NCI-H526 treated with DMSO at 0.1 percent for 48 hours (cell line): ENCODE measurements around the gene AIM2.
"Not testable (repeated sequence)": the region's sequence is repeated elsewhere in the genome, so short reads cannot be mapped to it uniquely, and the experiment has no call there.

Experiments used
- DNase-seq: peaks from one replicate; lab custom pipeline; 2025; lab: John Stamatoyannopoulos, UW

AIM2 gene, protein sequence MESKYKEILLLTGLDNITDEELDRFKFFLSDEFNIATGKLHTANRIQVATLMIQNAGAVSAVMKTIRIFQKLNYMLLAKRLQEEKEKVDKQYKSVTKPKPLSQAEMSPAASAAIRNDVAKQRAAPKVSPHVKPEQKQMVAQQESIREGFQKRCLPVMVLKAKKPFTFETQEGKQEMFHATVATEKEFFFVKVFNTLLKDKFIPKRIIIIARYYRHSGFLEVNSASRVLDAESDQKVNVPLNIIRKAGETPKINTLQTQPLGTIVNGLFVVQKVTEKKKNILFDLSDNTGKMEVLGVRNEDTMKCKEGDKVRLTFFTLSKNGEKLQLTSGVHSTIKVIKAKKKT

DNA sequence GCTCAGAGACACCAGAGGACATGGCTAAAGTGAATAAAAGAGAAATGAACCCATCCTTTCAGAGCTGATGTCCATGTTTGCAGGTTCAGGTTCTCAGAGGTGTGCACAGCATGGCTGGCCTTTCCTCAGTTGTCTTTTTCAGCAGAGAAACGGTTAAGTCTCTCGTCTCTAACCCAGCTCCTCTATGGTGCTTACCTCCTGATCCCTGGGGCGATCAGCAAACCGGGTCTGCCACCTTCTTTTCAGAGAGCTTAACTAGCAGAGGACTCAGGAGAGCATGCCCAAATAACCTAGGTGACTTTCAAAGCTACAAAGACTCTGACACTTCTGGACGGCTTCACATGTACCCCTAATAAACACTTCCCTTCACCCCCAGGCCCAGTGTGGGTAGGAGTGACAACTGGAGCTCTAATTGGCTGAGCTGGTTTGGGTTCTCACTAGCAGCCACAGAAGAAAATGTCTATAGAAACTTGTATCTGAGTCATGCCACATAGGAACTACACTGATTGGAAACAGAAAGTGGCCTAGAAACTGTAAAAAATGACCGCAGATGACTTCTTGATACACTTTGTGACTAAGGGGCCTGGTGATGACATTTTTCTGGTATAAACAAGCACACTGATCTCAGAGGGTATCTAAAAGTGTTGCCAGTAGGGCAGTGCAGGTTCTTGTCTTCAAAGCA lies at the start of gene AIM2:
Gene AIM2 (minus strand): TSS at position 329 of the 682 bp plus-strand sequence. CDS start 3,267 bp downstream, outside the sequence.
- DNase-seq = no peak

DNA sequence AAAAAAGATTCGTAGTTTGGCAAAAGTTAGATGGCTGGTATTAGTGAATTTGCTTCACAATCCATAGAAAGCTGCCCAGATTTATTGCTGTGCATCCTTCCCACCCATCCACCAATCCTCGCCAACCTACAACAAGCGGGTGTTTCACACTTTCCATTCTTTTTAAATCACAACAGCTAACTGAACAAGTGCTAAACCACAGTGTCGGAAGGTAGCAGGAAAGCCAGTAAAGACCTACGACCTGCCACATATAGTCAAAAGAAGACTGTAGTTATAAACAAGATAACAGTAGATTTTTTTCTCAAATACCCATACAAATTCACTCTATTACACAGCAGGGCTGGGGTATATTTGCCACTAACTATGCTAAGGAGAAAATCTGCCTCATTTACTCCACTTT lies 47.0 kb upstream of the AIM2 start:
- no peak for DNase-seq

DNA sequence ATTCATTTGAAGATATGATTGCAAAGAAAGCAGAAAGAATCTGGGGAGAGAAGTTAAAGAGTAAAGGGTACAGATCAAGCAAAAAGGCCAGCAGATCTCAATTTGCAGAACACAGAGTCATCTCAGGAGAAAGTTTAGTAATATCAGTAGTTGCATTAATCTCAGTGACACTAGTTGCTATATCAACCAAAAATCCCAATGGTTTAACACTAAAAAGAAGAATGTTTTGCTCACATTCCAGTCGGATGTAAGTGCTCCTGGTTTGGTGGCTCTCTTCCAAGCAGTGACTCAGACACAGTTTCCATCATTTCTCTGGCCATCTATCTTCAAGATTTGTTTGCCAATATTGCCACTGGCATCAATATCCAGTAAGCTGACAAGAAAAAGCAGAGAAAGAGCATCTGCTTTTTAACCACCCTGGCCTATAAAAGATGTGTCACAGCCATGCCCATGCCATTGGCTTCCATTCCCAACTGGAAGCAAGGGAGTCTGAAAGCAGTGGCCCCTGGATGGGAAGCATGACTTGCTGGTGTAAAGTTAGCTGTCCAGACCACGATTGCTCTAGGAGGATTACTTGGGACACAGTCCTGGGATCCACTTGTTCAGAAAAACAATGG lies 45.5 kb upstream of the AIM2 start:
- DNase-seq = no peak

DNA sequence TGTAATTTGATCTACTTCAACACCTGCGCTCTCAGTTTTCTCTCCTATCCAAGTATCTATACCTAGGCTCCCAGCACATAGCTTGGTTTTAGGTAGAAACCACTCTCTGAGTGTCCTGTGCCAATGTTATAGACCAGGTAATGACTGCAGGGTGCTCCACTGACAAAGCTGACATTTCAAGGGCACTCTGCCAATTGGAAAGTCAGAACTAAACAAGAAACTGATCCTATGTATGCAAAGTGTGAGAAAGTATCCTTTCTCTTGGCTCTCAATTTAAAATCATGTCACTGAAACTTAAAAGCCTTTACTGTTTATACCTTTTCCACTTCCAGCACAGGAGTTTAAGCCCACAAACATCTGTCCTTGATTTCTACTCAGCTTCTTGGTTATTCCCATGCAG lies 45.0 kb upstream of the AIM2 start:
- no peak for DNase-seq

DNA sequence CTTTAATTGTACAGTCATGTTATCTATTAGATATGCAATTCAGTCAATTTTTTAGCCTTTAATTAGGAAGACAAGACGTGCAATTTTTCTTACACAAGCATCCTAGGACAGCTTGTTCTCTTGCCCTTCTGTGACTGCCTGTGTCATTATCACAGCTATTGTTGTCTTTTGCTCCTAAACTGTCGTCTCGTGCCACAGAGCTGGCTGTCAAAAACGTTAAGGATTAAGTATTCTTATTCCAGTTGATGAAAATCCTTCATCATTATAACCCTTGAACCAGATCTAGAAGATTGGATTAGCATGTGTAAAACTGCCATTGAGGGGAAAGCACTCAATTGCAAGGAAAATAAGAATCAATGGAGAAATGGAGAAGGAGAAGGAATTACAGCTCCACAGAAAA lies 43.8 kb upstream of the AIM2 start:
- no peak for DNase-seq

DNA sequence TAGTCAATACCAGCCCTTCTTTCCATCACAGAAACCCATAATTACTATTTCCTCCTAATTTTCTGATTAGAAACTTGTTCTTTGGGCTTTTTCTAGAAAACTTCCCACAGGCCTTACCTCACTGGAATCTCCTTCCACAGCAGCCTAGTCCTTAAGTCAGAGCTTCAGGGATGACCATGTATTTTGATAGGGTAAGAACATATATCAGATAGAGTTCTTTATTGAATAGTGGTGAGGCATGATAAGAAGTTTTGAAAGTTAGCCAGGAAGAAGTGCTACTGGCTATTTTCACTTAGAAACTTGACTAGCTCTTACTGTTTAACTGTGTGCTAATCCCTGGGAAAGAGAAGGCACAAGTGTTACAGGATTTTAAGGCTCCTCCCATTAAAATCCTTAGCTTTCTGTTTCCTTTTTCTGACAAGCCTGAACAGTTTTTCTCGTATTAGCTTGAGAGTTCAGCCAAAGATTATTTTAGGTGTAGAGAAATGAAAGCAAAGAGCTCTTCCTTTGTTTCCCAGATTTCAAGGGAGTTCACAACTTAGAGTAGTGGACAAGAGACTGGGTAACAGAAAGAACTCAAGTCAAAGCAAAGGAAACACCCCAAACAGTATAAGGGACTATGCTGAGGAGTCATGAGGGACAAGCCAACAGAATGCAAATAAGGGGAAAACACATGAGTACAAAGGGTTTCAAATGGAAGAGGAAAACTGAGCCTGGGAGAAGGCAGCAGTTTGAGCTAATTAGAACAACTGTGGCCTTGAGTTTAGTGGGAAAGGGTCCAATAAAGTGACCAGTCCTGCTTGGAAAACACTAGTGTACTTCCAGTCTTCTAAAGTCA lies 37.2 kb upstream of the AIM2 start:
- DNase-seq = no peak

DNA sequence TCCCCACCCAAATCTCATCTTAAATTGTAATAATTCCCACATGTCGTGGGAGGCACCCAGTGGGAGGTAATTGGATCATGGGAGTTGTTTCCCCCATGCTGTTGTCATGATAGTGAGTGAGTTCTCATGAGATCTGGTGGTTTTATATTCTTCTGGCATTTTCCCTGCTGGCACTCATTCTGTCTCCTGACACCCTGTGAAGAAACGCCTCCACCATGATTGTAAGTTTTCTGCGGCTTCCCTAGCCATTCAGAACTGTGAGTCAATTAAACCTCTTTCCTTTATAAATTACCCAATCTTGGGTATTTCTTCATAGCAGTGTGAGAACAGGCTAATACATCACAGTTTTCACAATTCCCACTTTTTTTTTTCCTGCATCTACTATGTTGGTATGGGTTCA lies 26.5 kb upstream of the AIM2 start:
- not testable (repeated sequence) for DNase-seq

DNA sequence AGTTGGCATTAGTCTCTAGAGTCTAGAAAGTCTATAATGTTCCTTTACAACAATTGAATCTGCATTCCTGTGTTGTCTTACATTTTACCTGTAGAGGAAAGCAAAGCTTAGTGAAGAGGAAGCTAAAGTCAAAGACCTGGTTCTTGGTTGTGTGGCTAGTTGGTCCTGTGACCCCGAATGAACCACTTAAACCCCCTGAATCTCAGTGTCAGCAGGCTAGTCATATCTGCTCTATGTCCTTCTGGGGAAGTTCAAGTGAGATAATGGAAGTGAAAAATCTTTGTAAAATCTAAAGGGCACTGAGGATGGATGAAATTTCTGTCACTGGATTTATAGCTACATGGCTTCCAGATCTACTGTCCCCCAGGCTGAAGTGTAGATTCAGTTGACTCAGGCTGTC lies 24.0 kb upstream of the AIM2 start:
- no peak for DNase-seq

DNA sequence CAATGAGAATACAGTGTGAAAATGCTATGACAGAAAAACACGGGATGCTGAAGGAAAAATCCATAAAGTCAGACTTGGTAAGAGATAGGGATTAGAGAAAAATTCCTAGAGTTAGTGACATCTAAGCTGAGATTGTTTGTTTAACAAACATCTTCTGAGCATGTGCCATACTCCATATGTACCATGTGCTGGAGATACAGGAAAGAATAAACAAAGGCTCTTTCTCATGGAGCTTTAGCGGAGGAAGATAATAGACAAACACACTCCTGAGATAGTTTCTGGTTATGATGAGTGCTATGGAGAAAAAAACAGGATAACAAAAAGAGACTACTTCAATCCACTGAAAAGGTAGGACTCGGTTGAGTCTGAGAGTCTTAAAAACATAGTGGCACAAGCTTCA lies 22.0 kb upstream of the AIM2 start:
- no peak for DNase-seq

DNA sequence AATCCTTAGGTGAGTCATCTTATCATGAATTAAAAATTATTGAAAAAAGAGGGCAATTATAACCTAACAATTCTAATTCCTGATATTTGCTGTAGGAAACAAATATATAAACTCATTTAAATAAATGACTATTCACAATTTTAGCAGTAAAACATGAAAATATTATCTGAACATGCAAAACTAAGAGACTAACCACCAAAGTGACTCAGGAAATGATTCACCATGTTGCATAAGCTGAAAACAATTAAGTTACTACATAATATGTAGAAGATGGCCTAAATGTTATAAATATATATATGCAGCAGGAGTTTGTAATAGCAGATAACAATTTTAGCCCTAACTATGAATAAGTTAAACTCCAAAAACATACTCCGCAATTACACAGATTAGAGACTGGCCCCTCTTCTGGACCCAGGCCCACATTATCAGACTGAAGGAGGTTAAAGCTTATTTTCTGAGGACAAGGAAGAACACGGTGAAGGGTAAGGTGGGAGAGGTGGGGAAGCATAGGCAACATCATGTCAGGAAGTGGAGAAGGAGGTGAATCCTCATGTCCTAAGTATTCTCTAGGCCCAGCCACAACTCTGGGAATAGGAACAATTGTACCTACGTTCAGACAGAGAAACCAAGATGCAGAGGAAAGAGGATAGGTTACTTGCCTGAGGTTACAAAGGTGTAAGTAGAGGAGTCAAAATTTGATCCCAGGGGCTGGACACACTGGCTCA lies 15.6 kb upstream of the AIM2 start:
- DNase-seq = no peak

DNA sequence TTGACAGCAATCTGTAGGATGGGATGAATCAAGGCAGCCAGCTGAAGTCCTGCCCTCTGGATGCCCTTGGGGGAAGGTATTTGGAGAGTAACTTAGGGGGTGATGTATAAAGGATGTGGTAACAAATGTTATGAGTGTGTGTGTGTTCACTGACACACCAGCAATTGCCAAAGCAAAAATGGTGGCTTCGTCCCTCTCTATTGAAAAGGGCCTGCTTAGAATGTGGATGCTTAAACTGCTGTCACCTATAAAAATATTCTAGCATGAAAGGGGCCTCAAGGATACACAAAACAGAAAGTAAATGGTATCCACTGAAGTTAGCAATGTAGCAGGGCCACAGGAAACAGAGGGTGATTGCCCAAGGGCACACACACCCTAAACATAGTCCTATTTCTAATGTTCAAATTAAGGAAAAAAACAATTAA lies 15.1 kb upstream of the AIM2 start:
- DNase-seq = no peak

DNA sequence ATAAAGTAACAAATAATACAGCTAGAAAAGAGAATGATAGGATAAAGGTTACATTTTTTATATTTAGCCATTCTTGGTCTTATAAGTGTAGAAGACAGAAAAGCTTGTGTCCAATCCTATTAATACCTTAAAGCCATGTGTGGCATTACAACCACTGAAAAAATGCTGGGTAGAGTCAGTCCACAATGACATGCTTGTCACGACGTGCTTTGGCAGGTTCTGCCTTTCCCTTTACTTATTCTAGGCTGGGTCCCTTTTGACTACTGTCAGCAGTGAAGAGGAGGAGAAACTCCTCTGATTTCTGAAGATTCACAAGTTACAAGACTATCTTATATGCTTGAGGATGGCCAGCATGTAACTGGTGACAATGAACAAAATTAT lies 14.6 kb upstream of the AIM2 start:
- DNase-seq = no peak

DNA sequence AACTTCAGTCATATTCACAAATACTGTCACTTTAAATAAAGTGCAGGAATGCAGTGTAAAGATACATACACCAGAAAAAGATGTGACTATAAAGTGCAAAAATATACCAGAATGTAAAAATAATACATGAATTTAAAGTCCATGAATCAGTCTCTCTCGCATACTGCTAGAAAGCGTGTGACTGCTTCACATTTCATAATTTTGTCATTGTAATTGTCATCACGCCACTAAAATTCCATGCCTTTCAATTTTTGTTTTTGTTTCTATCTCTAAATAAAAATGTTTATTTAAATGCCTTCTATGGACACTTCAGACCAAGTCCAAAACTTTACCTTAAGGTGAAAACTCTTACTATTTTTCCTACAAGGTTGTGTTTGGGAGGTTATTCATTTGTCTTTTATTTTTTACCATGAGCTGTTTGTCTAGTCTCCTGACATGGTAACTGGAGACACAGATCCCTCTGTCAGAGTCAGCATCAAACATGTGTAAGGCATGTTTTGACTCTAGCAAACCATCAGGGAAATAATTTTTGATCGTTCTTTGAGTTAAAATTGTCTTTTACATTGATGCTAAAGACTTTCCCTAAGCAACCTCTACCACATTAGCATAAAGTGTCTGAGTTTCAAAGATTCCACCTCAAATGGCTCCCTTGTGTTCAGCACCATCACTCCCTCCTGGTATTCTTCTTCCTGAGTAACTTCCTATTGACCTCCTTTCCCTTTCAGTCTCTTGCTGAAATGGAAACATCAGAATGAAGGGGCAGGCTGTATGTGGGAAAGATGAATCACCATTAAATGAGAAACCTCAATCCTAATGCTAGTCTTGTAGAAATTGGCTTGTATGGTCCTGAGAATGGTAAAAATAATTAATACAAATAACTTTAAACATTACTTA lies 14.0 kb upstream of the AIM2 start:
- no peak for DNase-seq

DNA sequence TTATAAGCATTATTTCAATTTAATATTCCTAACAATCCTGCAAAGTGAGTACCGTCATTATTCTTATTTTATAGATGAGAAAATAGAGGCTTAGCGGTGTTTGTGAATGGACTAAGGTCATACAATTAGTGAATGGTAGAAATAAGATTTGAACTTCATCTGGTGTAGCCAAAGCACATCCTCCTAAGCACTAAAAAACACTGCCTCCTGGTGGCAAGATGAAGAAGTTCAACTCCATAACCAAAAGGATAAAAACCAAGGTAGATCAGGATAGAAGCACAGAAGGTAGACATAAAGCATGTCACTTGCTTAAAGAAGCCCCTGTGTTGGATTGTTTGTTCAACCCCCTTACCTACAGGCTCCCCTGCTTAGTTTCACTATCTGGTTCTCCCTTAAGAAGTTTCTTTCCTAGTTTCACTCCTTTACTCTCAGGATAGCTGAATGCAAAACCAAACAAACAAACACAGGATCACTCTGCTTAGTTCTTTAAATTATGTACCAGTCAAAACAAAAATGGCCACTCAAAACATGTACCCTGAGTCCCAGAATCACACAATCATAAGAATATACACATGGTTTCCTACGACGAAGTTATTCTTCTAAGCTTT lies 12.7 kb upstream of the AIM2 start:
- DNase-seq = no peak

DNA sequence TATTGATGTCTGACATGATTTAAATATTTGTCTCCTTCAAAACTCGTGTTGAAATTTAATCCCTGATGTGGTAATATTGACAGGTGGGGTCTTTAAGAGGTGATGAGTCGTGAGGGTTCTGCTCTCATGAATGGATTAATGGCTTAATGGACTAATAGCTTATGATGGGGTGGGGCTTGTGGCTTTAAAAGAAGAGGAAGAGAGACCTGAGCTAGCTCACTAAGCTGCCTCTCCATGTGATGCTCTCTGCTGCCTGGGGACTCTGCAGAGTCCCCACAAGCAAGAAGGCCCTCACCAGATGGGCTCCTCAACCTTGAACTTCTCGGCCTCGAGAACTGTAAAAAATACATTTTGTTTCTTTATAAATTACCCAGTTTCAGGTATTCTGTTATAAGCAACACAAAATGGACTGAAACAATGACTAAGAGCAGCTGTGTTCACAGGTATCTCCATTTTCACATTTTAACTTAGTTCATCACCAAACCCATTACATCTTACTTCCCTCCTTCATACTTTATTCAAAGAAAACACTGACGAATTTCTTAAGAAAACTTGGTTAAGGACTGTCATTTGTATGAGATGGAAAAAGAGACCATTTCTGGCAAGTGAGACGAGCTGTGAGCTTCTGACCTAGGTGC lies 12.1 kb upstream of the AIM2 start:
- DNase-seq = no peak

DNA sequence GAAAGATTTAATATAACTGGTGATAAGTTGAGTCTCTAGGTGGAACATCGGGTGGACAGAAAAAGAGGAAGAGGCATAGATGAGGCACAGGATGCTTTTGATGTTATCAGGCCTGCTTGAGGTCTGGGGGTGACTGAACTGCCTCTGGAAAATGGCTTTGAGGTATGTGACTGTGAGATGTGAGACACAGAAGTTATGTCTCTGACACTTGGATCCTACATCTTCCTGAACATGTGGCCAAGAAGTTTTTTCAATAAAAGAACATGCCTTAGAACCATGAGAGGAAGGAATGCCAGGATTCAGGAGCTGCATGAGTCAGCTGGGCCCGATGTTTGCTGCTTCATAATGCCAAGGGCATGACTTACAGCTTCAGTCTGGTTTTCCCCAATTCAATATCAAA lies 11.5 kb upstream of the AIM2 start:
- DNase-seq = no peak

DNA sequence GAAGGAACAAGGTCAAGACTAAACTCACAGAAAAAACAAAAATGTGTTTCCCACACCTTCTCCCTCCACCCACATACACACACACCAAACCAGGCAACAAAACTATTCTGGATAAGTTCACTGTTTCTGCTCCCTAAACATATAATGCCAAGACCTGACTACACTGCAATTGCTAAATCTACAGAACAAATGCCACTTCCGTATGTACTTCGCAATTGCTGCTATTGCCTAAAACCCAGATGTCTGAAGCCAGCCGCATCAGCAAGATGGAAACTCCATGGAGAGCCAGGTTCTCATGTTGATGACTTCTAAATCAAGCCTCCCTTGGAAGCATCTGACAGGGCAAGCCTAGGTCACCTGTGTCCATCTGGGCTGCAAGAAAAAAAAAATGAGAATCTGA lies 8.3 kb upstream of the AIM2 start:
- no peak for DNase-seq

DNA sequence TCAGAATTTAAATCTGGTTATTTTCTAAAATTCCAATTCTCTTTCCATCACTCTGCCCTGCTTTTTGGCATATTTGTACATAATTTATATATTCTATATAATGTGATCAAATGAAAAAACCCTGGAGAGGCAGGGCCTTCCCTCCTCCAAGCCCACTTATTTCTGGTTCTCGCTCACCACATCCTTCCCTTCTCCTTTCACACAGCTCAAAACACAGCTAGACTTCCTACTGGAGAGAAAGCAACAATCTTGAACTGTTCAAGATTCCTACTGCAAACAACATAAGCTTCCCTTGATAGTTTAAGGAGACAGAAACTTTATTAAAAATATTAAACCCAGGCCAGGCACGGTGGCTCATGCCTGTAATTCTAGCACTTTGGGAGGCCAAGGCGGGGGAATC lies 7.6 kb upstream of the AIM2 start:
- DNase-seq = no peak

DNA sequence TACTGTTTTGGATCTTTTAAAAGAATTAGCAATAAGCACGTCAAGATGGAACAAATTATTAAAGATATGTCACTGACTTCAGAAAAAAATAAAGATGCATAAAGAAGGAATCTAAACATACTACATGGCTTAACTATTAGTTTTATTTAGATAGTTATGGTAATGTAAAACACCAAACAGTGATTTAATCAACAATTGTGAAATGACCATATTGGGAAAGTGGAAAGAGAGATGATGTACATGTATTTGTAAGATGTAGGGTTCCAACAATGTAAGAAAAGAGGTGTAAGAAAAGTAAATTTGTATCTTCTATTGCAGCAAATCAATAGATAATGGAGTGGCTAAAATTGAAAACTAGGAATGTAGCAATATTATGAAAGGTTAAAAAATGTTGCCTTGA lies 6.4 kb upstream of the AIM2 start:
- no peak for DNase-seq

DNA sequence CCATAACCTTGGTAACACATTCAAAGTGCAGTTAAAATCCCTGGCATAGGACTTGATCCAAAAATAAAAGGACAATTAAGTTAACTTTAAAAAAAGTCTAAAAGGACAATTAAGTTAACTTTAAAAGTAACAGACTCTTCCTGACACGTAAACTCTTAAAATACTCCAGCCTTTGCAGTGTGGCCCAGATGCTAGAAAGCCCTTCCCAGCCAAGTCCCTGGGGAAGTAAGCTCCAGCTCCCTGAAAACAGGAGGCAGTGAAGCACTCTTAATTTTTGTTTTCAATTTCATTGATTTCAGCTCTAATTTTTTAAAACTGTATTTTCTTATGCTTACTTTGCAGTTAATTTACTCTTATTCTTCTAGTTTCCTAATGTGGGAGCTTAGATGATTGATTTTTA lies 5.1 kb upstream of the AIM2 start:
- DNase-seq = no peak
